Sigmoid colon (tissue), 4 donors: Measurements from ENCODE around the gene RPL37A.

Source experiments
- POLR2AphosphoS5 ChIP-seq, 4 donors: sonication (generic); formaldehyde crosslinking; IDR thresholded peaks; one replicate each; pipeline ENCODE4 v1.6.1; 2017; ENCODE audit warnings: antibody characterized with exemption in 4 of 4
- TF ChIP-seq, protein P1 (sequence below), 4 experiments: fragments of 450-650 bp in 3 of 4; fragments of 200-600 bp in 1 of 4; IDR thresholded peaks; one replicate each; pipeline ENCODE4 v1.5.1; 2016 to 2019; ENCODE audit warnings: antibody characterized with exemption in 4 of 4, mild to moderate bottlenecking in 3 of 4, moderate library complexity in 2 of 4

DNA sequence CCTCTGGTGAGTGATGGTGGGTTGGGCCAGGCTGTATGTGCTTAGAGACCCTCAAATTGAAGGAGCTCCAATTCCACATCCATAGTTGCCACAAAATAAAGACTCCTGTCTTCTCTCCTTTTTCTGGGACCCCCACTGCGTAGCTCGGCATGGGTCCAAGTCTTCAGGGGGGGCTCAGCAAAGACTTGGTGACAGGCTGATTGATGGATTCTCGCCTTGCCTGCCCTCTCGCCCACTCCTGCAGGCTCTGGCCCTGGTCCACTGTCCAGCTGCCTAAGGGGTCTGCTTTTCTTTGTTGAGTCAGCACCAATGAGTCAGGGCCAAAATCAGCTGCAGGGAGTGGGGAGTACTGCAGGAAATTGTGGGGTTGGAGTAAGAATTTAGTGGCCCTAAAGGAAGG, 21.5 kb downstream of the RPL37A start:
- TF ChIP-seq, protein P1, sequence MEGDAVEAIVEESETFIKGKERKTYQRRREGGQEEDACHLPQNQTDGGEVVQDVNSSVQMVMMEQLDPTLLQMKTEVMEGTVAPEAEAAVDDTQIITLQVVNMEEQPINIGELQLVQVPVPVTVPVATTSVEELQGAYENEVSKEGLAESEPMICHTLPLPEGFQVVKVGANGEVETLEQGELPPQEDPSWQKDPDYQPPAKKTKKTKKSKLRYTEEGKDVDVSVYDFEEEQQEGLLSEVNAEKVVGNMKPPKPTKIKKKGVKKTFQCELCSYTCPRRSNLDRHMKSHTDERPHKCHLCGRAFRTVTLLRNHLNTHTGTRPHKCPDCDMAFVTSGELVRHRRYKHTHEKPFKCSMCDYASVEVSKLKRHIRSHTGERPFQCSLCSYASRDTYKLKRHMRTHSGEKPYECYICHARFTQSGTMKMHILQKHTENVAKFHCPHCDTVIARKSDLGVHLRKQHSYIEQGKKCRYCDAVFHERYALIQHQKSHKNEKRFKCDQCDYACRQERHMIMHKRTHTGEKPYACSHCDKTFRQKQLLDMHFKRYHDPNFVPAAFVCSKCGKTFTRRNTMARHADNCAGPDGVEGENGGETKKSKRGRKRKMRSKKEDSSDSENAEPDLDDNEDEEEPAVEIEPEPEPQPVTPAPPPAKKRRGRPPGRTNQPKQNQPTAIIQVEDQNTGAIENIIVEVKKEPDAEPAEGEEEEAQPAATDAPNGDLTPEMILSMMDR (IDR thresholded peaks at IDR 0.05), result no peak
- no peak for TF ChIP-seq POLR2AphosphoS5 (IDR thresholded peaks at IDR 0.05)
